ENCODE results near the gene ANKS1B. TPM values are rescaled to one million over a fixed set of nuclear protein-coding genes. Genes with fewer than 3 reads are reported as not detected.

The ANKS1B gene
- total and polyA plus RNA-seq, 11 donors = 0.62 to 5.8 (median 1.8) TPM

GRCh38 chr12:99057670-99058069 lies 927.1 kb downstream of the ANKS1B start:
- no peak for DNase-seq
- Histone ChIP-seq H3K9me3 (no peaks in the 10 kb centered on the region), H3K4me1 (no peaks in the 10 kb centered on the region), H3K27me3 (no peaks in the 10 kb centered on the region), H3K4me3 (no peak overlapping the region), H3K27ac (no peak overlapping the region), H3K36me3 (no peaks in the 10 kb centered on the region)
- no peak for ATAC-seq
- TF ChIP-seq POLR2A (IDR thresholded peaks at IDR 0.05) (no peak), CTCF (IDR thresholded peaks at IDR 0.05) (no peak)
- intact Hi-C loops (cut with DNase I) = no loop called here
- 73 to 76% (median 74%) methylated on average over 5 of the region's 5 CpGs for WGBS, 4 donors

GRCh38 chr12:99056186-99056585 lies 928.5 kb downstream of the ANKS1B start:
- WGBS, 4 donors = 85 to 96% (median 87%) methylated on average over 1 of the region's 1 CpG

GRCh38 chr12:99055299-99055698 lies 929.4 kb downstream of the ANKS1B start:
- ATAC-seq (no peak), DNase-seq (no peak)
- no peak for TF ChIP-seq POLR2A (IDR thresholded peaks at IDR 0.05)
- TF ChIP-seq CTCF (IDR thresholded peaks at IDR 0.05) = no peak
- no peak overlapping the region for H3K27ac ChIP-seq
- 80 to 91% (median 86%) methylated on average over 3 of the region's 3 CpGs for WGBS, 4 donors
- no peaks in the 10 kb centered on the region for H3K4me1 ChIP-seq
- no peak overlapping the region for H3K4me3 ChIP-seq
- intact Hi-C loops (cut with DNase I) = no loop called here
- H3K27me3 ChIP-seq = no peaks in the 10 kb centered on the region
- H3K9me3 ChIP-seq = no peaks in the 10 kb centered on the region
- H3K36me3 ChIP-seq = no peaks in the 10 kb centered on the region

More at GRCh38 chr12:99056186-99056585, 928.5 kb downstream of the ANKS1B start:
- ATAC-seq (no peak), DNase-seq (no peak)
- Histone ChIP-seq H3K27ac (no peak overlapping the region), H3K4me1 (no peaks in the 10 kb centered on the region), H3K36me3 (no peaks in the 10 kb centered on the region), H3K27me3 (no peaks in the 10 kb centered on the region), H3K9me3 (no peaks in the 10 kb centered on the region), H3K4me3 (no peak overlapping the region)
- intact Hi-C loops (cut with DNase I) = no loop called here
- TF ChIP-seq CTCF (IDR thresholded peaks at IDR 0.05) (no peak), POLR2A (IDR thresholded peaks at IDR 0.05) (no peak)

GRCh38 chr12:99054601-99055128 lies 930.1 kb downstream of the ANKS1B start:
- Histone ChIP-seq H3K27ac (no peak overlapping the region), H3K36me3 (no peaks in the 10 kb centered on the region), H3K27me3 (no peaks in the 10 kb centered on the region), H3K4me3 (no peak overlapping the region), H3K9me3 (no peaks in the 10 kb centered on the region), H3K4me1 (no peaks in the 10 kb centered on the region)
- 69 to 92% (median 78%) methylated on average over 1 of the region's 1 CpG for WGBS, 4 donors
- ATAC-seq (no peak), DNase-seq (no peak)
- TF ChIP-seq CTCF (IDR thresholded peaks at IDR 0.05) = no peak
- no peak for TF ChIP-seq POLR2A (IDR thresholded peaks at IDR 0.05)
- intact Hi-C loops (cut with DNase I) = no loop called here
